ENCODE results near the gene B3GNT3.

- TF ChIP-seq CTCF (IDR thresholded peaks at IDR 0.05), result no peak
- TF ChIP-seq POLR2A (IDR thresholded peaks at IDR 0.05), result no peak
- TF ChIP-seq POLR2AphosphoS5 (IDR thresholded peaks at IDR 0.05), result no peak
These were observed 2.7 kb downstream of the B3GNT3 start for GRCh38 chr19:17797424-17798201.
